ENCODE results near the gene SCT. TPM values are rescaled to one million over a fixed set of nuclear protein-coding genes. Genes with fewer than 3 reads are reported as not detected.

SCT gene
- total RNA-seq, 2 donors from 2014 or later: 2.7 TPM; not detected in 1

GRCh38 chr11:625636-626268 lies 1.2 kb downstream of the SCT start:
- intact Hi-C loops (cut with DNase I, micrococcal nuclease): no loop called here
- ATAC-seq (peak; percentile 31), DNase-seq (peak; percentile 56 to 73)

DNA sequence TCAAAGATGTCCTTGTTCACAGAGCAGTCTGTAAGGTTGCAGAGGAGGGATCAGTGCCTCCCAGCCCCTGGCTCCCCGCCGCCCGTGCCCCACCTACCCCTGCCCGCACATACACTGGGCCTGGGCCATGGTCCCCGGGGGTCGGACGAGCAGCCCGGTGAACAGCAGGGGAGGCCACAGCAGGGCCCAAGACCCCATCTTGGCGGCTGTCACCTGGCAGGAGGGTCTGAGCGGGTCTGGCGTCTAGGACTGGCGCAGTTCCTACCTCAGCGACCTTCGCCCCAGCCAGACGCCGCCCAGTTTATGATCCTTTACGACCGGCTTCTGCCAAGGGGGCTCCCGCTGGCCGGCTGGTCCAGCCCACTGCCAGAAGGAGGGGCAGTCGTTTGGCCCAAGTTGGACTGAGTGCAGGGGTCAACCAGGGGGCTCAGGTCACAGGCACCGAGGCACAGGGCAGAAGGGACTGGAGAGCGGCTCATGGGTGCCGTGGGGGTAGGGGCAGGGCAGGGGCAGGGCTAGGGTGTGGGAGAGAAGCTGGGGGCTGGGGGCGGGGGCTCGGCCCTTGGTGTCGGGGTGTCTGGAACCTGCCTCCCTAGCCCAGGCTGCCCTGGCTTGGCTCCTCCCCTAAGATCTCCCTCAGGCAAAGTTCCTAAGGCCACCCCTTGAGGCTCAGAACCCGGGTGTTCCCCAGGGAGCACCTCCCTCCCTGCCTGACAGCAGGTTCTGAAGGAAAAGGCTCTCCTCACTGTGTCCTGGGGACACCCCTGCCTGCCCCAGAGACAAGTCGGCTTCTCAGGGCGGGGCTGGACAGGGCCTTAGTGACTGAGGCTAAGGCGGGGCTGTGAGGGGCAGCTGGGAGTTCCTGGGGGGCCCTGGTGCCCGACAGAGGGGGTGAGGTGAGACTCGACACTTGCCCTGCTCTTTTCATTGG lies 2.0 kb downstream of the SCT start, which contains the start of gene CDHR5:
CDHR5 (minus strand) TSS at position 251 of the 931 bp plus-strand sequence; CDS start at position 198, 53 bp downstream.
- ATAC-seq (peak; percentile 78), DNase-seq (peak; percentile 82 to 84)
- intact Hi-C loops (cut with DNase I, micrococcal nuclease): no loop called here

- peak; percentile 90 to 94 for DNase-seq
- intact Hi-C loops (cut with DNase I, micrococcal nuclease): no loop called here
- ATAC-seq: peak; percentile 70
Measured at GRCh38 chr11:623999-624704, 2.8 kb downstream of the SCT start.

DNA sequence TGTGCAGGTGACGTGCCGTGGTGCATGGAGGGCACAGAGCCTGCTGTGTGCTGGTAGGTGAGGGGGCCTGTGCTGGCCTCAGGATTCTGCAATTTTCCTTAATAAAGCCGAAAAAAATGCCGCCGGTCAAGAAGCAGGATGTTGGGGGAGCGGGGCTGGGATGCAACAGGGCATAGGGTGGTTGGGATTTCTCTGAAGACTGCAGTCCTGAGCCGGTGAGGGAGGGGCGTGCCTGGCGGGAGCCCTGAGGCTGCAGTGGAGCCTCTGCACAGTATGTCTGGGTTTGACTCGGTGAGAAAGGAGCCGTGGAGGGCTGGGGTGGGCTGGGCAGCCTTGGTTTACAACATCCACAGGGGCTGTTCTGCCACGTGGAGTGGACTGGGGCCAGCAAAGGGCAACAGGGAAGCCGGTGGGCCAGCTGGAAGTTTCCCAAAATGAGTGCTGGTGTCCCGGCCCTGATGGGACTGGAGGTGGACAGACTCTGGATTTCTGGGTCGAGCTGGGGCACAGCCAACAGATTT lies 3.6 kb downstream of the SCT start:
- ATAC-seq (no peak), DNase-seq (peak in 1 of 2 donors; percentile 15)
- intact Hi-C loops (cut with DNase I, micrococcal nuclease): no loop called here

- intact Hi-C loops (cut with DNase I, micrococcal nuclease): no loop called here
- ATAC-seq (no peak), DNase-seq (no peak)
Measured at GRCh38 chr11:621838-622237, 5.1 kb downstream of the SCT start.

GRCh38 chr11:620935-621814 lies 5.8 kb downstream of the SCT start:
- ATAC-seq (no peak), DNase-seq (no peak)
- intact Hi-C loops (cut with DNase I, micrococcal nuclease): no loop called here

DNA sequence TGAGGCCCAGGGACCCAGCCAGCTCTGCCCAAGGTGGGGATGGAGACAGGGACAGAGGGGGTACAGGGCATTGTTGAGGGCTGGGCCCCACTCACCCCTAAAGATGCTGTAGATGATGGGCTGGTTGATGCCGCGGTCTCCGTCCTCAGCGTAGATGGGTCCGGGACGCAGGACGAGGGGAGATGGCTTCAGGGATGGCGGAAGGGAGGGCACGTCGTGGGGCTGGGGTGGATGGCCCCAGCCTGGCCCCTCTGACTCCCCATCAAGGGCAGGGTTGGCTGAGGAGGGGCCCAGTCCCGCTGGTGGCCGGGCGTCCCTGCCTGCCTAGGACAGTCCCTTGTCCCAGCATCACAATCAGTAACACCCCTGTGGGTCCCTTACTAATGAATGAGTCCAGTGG lies 6.8 kb downstream of the SCT start:
- intact Hi-C loops (cut with DNase I, micrococcal nuclease): no loop called here
- ATAC-seq: no peak
- DNase-seq: no peak

DNA sequence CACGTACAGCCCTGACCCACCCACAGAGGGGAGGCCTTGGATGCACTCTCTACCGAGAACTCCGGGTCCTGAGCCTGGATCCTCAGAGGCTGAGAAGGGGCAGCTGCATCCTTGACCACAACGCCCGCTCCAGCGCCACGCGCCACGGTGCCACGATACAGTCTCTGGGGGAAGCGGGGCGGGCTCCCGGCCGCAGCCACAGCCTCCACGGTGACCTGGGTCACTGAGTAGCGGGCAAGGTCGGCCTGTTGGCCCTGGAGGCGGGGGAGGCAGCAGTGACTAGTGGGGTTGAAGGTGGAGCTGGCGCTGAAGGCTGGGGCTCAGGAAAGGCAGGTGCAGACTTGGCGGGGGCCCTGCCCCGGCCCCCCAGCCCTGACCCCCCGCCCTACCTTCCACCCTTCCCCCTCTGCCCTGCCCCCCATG lies 7.3 kb downstream of the SCT start:
- DNase-seq (no peak), ATAC-seq (no peak)
- intact Hi-C loops (cut with DNase I, micrococcal nuclease): no loop called here

DNA sequence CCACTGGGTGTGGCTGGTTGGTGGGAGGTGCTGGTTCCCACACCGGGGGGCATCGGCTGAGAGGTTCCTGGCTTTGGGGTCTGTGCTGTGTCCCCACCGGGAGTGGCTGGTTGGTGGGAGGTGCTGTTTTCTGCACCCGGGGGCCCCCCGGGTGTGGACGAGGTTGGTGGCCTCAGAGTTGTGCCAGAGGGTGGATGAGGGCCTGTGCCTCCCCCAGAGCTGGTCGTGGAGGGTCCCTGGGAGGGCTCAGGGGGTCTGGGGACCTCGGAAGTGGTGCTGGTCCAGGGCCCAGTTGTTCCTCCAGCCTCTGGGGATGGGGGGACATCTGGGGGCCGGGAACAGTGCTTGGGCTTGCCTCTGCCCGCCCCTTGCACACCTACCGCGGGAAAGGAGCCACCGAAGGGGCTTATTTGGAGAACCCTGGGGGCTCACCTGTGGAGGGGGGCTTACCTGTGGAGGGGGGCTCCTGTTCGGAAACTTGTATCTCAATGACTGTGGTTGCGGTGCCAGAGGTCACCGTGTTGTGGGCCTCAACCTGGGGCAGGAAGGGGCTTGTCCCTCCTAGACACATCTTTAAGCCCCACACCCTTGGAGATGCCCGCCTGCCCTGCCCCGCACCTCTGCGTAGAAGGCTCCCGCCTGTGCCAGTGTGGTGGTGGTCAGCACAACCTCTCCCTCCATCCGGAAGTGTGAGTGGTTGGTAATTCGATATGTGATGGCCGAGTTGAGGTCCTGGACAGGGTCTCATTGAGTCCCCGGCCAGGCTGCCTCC lies 7.9 kb downstream of the SCT start:
- intact Hi-C loops (cut with DNase I, micrococcal nuclease): no loop called here
- no peak for DNase-seq
- no peak for ATAC-seq

DNA sequence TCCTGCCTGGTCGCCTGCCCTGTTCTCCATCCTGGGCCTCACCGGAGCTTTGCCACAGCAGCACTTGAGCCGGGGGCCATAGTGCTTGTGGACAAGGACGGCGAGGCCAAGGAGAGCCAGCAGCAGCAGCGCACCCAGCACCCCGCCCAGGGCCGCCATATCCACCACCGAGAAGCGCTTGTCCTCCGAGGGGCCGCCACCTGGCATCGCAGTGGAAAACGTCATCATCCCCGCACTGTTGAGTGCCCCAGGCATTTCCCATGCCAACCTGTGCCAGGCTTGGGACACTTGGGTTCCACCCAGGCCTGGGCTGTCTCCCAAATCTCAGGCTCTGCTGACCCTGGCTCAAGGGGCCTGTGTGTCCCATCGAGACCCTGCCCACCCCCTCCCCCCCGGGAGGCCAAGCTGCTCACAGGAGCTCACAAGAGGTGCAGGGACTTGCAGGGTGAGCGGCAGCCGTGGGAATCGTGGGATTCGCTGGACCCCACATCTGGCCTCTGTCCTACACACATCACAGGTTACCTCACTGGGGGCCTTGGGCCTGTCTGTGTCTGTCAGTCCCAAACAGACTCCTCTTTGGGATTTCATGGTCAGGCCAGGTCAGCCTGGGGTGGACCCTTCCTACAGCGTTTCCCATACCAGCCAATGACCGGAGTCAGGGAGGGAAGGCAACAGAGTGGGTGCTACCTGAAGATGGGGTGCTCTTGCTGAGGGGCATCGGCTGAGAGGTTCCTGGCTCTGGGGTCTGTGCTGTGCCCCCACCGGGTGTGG lies 8.9 kb downstream of the SCT start:
- intact Hi-C loops (cut with DNase I, micrococcal nuclease): no loop called here
- DNase-seq: no peak
- no peak for ATAC-seq

DNA sequence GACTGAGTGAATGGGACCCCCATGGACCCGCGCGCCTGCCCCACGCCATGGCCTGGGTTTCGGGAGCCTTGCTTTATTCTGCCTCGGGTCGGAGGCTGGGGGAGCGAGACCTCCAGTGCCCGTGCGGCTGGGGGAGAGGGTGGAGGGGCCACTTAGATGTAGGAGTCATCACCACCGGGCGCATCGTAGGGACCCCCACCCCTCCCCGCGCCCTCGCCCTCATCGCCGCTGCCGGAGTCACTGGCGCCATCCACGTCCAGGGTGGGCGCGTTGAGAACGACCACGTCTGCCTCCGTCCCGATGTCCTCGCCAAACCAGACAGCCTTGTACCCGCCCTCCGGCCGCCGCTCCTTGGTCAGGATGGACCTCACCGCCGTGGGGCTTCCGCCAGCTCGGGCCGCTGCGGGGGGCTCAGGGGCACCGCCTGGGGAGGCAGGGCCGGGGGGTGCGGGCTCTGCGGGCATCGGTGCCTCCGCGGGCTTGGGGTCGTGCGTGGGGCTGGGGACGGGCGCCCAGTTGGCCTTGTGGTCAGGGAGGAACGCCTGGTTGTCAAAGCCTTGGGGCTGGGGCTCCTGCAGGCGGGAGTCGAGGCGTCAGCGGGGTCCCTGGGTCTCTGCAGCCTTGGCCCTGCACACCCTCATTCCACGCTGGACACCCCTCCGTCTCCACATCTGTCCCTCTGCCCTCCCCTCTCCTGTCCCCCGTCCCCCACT lies 9.6 kb downstream of the SCT start:
- ATAC-seq (no peak), DNase-seq (no peak)
- intact Hi-C loops (cut with DNase I, micrococcal nuclease): no loop called here

GRCh38 chr11:616320-617198 lies 10.4 kb downstream of the SCT start:
- intact Hi-C loops (cut with DNase I, micrococcal nuclease): no loop called here
- ATAC-seq (no peak), DNase-seq (no peak)

- intact Hi-C loops (cut with DNase I, micrococcal nuclease): no loop called here
- ATAC-seq: peak; percentile 63
- DNase-seq: peak; percentile 96 to 98
Measured at GRCh38 chr11:615504-616319, 11.3 kb downstream of the SCT start, which contains the start of gene IRF7. Gene IRF7, minus strand, starts transcription at chr11:615950. Its CDS starts 586 bp downstream, at chr11:615364.

Data from left colon (tissue), 2 donors.